ENCODE measurements around the gene CRAMP1. TPM values are rescaled to one million over a fixed set of nuclear protein-coding genes. Genes with fewer than 3 reads are reported as not detected.

Gene CRAMP1
- total and polyA plus RNA-seq, 3 experiments from 2014 or later, result 3.0 to 24.3 (median 22.1) TPM

GRCh38 chr16:1631230-1631629 is 19.1 kb downstream of the CRAMP1 start:
- Mint-ChIP-seq H3K27ac (no peak overlapping the region), H3K9me3 (no peaks in the 10 kb centered on the region), H3K4me3 (no peak overlapping the region), H3K4me1 (peaks cover 8 to 21% (median 12%) of the 10 kb centered on the region in 3 donors), H3K36me3 (peaks cover 0 to 84% (median 15%) of the 10 kb centered on the region in 3 donors), H3K27me3 (no peaks in the 10 kb centered on the region)
- peaks cover 20% of the 10 kb centered on the region for H3K36me3 ChIP-seq (ENCODE audit: insufficient read depth, low read length)
- DNase-seq, result no peak
- ChIA-PET CTCF (no interaction called here), POLR2A (no interaction called here)
- no peak overlapping the region for H3K4me3 ChIP-seq (ENCODE audit: low read length)
- H3K27ac ChIP-seq (ENCODE audit: low read depth, low read length), result no peak overlapping the region
- no peaks in the 10 kb centered on the region for H3K9me3 ChIP-seq (ENCODE audit: low read length)
- H3K27me3 ChIP-seq (ENCODE audit: insufficient read depth, low read length, poor library complexity, severe bottlenecking), result no peaks in the 10 kb centered on the region
- H3K4me1 ChIP-seq (ENCODE audit: insufficient read depth, low read length), result no peaks in the 10 kb centered on the region

GRCh38 chr16:1631931-1632637 is 19.9 kb downstream of the CRAMP1 start:
- H3K27ac Mint-ChIP-seq, result no peak overlapping the region
- CTCF ChIA-PET, result no interaction called here

GRCh38 chr16:1632638-1632970 is 20.4 kb downstream of the CRAMP1 start:
- Mint-ChIP-seq H3K36me3 (peaks cover 0 to 72% (median 15%) of the 10 kb centered on the region in 3 donors), H3K9me3 (no peaks in the 10 kb centered on the region), H3K27me3 (no peaks in the 10 kb centered on the region), H3K4me1 (peaks cover 5 to 14% (median 11%) of the 10 kb centered on the region in 3 donors), H3K4me3 (no peak overlapping the region), H3K27ac (peak overlapping the region in 1 of 8 donors; percentile 75)
- no peak for DNase-seq
- POLR2A ChIA-PET, result no interaction called here
- H3K4me1 ChIP-seq (ENCODE audit: insufficient read depth, low read length), result no peaks in the 10 kb centered on the region
- H3K36me3 ChIP-seq (ENCODE audit: insufficient read depth, low read length), result peaks cover 24% of the 10 kb centered on the region
- H3K9me3 ChIP-seq (ENCODE audit: low read length), result no peaks in the 10 kb centered on the region
- no peak overlapping the region for H3K27ac ChIP-seq (ENCODE audit: low read depth, low read length)
- CTCF ChIA-PET, result no interaction called here
- H3K4me3 ChIP-seq (ENCODE audit: low read length), result no peak overlapping the region
- H3K27me3 ChIP-seq (ENCODE audit: insufficient read depth, low read length, poor library complexity, severe bottlenecking), result no peaks in the 10 kb centered on the region

More at GRCh38 chr16:1631931-1632637, 19.9 kb downstream of the CRAMP1 start:
- H3K36me3 ChIP-seq (ENCODE audit: insufficient read depth, low read length), result peaks cover 20% of the 10 kb centered on the region
- H3K27ac ChIP-seq (ENCODE audit: low read depth, low read length), result no peak overlapping the region
- POLR2A ChIA-PET, result no interaction called here
- H3K27me3 ChIP-seq (ENCODE audit: insufficient read depth, low read length, poor library complexity, severe bottlenecking), result no peaks in the 10 kb centered on the region
- no peaks in the 10 kb centered on the region for H3K4me1 ChIP-seq (ENCODE audit: insufficient read depth, low read length)
- no peak for DNase-seq
- H3K27me3 Mint-ChIP-seq, result no peaks in the 10 kb centered on the region
- no peaks in the 10 kb centered on the region for H3K9me3 ChIP-seq (ENCODE audit: low read length)
- H3K4me1 Mint-ChIP-seq, result peaks cover 5 to 14% (median 11%) of the 10 kb centered on the region in 3 donors
- H3K4me3 ChIP-seq (ENCODE audit: low read length), result no peak overlapping the region
- H3K36me3 Mint-ChIP-seq, result peaks cover 0 to 75% (median 15%) of the 10 kb centered on the region in 3 donors
- H3K9me3 Mint-ChIP-seq, result no peaks in the 10 kb centered on the region
- no peak overlapping the region for H3K4me3 Mint-ChIP-seq

GRCh38 chr16:1633310-1633709 is 21.1 kb downstream of the CRAMP1 start:
- no peak overlapping the region for H3K27ac Mint-ChIP-seq
- H3K4me3 Mint-ChIP-seq, result no peak overlapping the region
- peaks cover 3 to 10% (median 6%) of the 10 kb centered on the region in 3 donors for H3K4me1 Mint-ChIP-seq
- no peaks in the 10 kb centered on the region for H3K4me1 ChIP-seq (ENCODE audit: insufficient read depth, low read length)
- ChIA-PET CTCF (no interaction called here), POLR2A (no interaction called here)
- no peak for DNase-seq
- no peak overlapping the region for H3K4me3 ChIP-seq (ENCODE audit: low read length)
- H3K9me3 Mint-ChIP-seq, result no peaks in the 10 kb centered on the region
- peaks cover 31% of the 10 kb centered on the region for H3K36me3 ChIP-seq (ENCODE audit: insufficient read depth, low read length)
- no peaks in the 10 kb centered on the region for H3K27me3 Mint-ChIP-seq
- no peaks in the 10 kb centered on the region for H3K9me3 ChIP-seq (ENCODE audit: low read length)
- H3K36me3 Mint-ChIP-seq, result peaks cover 0 to 73% (median 18%) of the 10 kb centered on the region in 3 donors
- H3K27me3 ChIP-seq (ENCODE audit: insufficient read depth, low read length, poor library complexity, severe bottlenecking), result no peaks in the 10 kb centered on the region
- H3K27ac ChIP-seq (ENCODE audit: low read depth, low read length), result no peak overlapping the region

- peaks cover 38% of the 10 kb centered on the region for H3K36me3 ChIP-seq (ENCODE audit: insufficient read depth, low read length)
- H3K9me3 ChIP-seq (ENCODE audit: low read length), result no peaks in the 10 kb centered on the region
- no peak overlapping the region for H3K27ac ChIP-seq (ENCODE audit: low read depth, low read length)
Observed at GRCh38 chr16:1634541-1634940, 22.4 kb downstream of the CRAMP1 start.

GRCh38 chr16:1635070-1635469 is 22.9 kb downstream of the CRAMP1 start:
- Histone ChIP-seq H3K36me3 (ENCODE audit: insufficient read depth, low read length) (peaks cover 42% of the 10 kb centered on the region), H3K27ac (ENCODE audit: low read depth, low read length) (no peak overlapping the region), H3K27me3 (ENCODE audit: insufficient read depth, low read length, poor library complexity, severe bottlenecking) (no peaks in the 10 kb centered on the region), H3K4me1 (ENCODE audit: insufficient read depth, low read length) (no peaks in the 10 kb centered on the region), H3K9me3 (ENCODE audit: low read length) (no peaks in the 10 kb centered on the region), H3K4me3 (ENCODE audit: low read length) (no peak overlapping the region)
- Mint-ChIP-seq H3K9me3 (no peaks in the 10 kb centered on the region), H3K36me3 (peaks cover 4 to 77% (median 19%) of the 10 kb centered on the region in 3 donors), H3K4me3 (no peak overlapping the region), H3K4me1 (peaks cover 0 to 5% (median 0%) of the 10 kb centered on the region in 3 donors), H3K27ac (no peak overlapping the region), H3K27me3 (no peaks in the 10 kb centered on the region)
- ChIA-PET POLR2A (no interaction called here), CTCF (no interaction called here)
- no peak for DNase-seq

More at GRCh38 chr16:1634541-1634940, 22.4 kb downstream of the CRAMP1 start:
- POLR2A ChIA-PET, result no interaction called here
- H3K27me3 ChIP-seq (ENCODE audit: insufficient read depth, low read length, poor library complexity, severe bottlenecking), result no peaks in the 10 kb centered on the region
- Mint-ChIP-seq H3K27me3 (no peaks in the 10 kb centered on the region), H3K4me3 (no peak overlapping the region), H3K36me3 (peaks cover 4 to 76% (median 21%) of the 10 kb centered on the region in 3 donors), H3K9me3 (no peaks in the 10 kb centered on the region), H3K27ac (no peak overlapping the region), H3K4me1 (peaks cover 0 to 5% (median 0%) of the 10 kb centered on the region in 3 donors)
- no peak overlapping the region for H3K4me3 ChIP-seq (ENCODE audit: low read length)
- H3K4me1 ChIP-seq (ENCODE audit: insufficient read depth, low read length), result no peaks in the 10 kb centered on the region
- DNase-seq, result no peak
- CTCF ChIA-PET, result no interaction called here

- CTCF ChIA-PET, result no interaction called here
- Mint-ChIP-seq H3K4me3 (no peak overlapping the region), H3K27me3 (no peaks in the 10 kb centered on the region), H3K4me1 (peaks cover 0 to 2% (median 0%) of the 10 kb centered on the region in 3 donors), H3K9me3 (no peaks in the 10 kb centered on the region), H3K36me3 (peaks cover 4 to 81% (median 26%) of the 10 kb centered on the region in 3 donors), H3K27ac (peak overlapping the region in 2 of 8 donors; percentile 12 to 26)
- Histone ChIP-seq H3K27ac (ENCODE audit: low read depth, low read length) (no peak overlapping the region), H3K9me3 (ENCODE audit: low read length) (no peaks in the 10 kb centered on the region), H3K36me3 (ENCODE audit: insufficient read depth, low read length) (peaks cover 48% of the 10 kb centered on the region), H3K4me3 (ENCODE audit: low read length) (no peak overlapping the region), H3K4me1 (ENCODE audit: insufficient read depth, low read length) (no peaks in the 10 kb centered on the region), H3K27me3 (ENCODE audit: insufficient read depth, low read length, poor library complexity, severe bottlenecking) (no peaks in the 10 kb centered on the region)
- POLR2A ChIA-PET, result no interaction called here
- no peak for DNase-seq
Observed at GRCh38 chr16:1637526-1637925, 25.4 kb downstream of the CRAMP1 start.

- no peak overlapping the region for H3K27ac ChIP-seq (ENCODE audit: low read depth, low read length)
- CTCF ChIA-PET, result no interaction called here
- Mint-ChIP-seq H3K36me3 (peaks cover 4 to 80% (median 24%) of the 10 kb centered on the region in 3 donors), H3K9me3 (no peaks in the 10 kb centered on the region), H3K27me3 (no peaks in the 10 kb centered on the region), H3K27ac (peak overlapping the region in 2 of 8 donors; percentile 63 to 91), H3K4me1 (peaks cover 0 to 2% (median 0%) of the 10 kb centered on the region in 3 donors), H3K4me3 (no peak overlapping the region)
- H3K4me3 ChIP-seq (ENCODE audit: low read length), result no peak overlapping the region
- no peaks in the 10 kb centered on the region for H3K9me3 ChIP-seq (ENCODE audit: low read length)
- DNase-seq, result no peak
- no peaks in the 10 kb centered on the region for H3K4me1 ChIP-seq (ENCODE audit: insufficient read depth, low read length)
- POLR2A ChIA-PET, result no interaction called here
- peaks cover 38% of the 10 kb centered on the region for H3K36me3 ChIP-seq (ENCODE audit: insufficient read depth, low read length)
- H3K27me3 ChIP-seq (ENCODE audit: insufficient read depth, low read length, poor library complexity, severe bottlenecking), result no peaks in the 10 kb centered on the region
Observed at GRCh38 chr16:1638757-1639156, 26.6 kb downstream of the CRAMP1 start.

Measured in CD8-positive, alpha-beta memory T cell (primary cell).